ENCODE data around the gene AGPAT1.
A peak's percentile ranks its signal among the peaks of the same experiment; 100 is the strongest.
"Not testable (repeated sequence)": the region's sequence is repeated elsewhere in the genome, so short reads cannot be mapped to it uniquely, and the experiment has no call there.

The AGPAT1 gene

DNA sequence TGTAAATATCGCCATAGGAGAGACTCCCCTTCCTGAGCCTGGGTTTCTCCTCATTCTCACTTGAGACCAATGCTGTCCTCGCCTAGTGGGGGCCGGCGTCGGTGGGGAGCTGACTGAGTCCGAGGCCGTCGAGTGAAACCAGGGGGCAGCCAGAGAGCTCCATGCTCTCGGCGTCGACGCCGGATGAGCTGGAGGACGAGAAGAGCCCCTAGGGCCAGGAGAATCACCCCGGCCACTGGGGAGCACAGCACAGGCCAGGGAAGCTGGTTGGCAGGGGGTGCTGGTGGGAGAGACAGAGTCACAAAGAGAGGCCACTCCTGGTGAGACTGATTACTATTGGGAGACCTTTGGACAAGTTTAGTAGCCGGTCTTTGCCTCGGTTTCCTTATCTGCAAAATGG lies 23.0 kb upstream of the AGPAT1 start:
- DNase-seq (ENCODE audit: low read depth, low spot score): no peak
- H3K36me3 ChIP-seq (ENCODE audit: control insufficient read depth, insufficient read depth, low read length): no peaks in the 10 kb centered on the region
- no peak overlapping the region for H3K4me3 ChIP-seq (ENCODE audit: low read length)
- H3K9me3 ChIP-seq (ENCODE audit: control insufficient read depth, insufficient read depth, low read length): no peaks in the 10 kb centered on the region
- H3K27me3 ChIP-seq (ENCODE audit: control insufficient read depth, insufficient read depth, low read length): no peaks in the 10 kb centered on the region
- no peak overlapping the region for H3K27ac ChIP-seq (ENCODE audit: low read length)
- no CpG with 5 or more reads among the region's 17 CpGs for WGBS (ENCODE audit: insufficient coverage, insufficient read length)
- H3K4me1 ChIP-seq (ENCODE audit: control insufficient read depth, insufficient read depth, low read length): peaks cover 8% of the 10 kb centered on the region; the same call in 1 of the 2 replicates

DNA sequence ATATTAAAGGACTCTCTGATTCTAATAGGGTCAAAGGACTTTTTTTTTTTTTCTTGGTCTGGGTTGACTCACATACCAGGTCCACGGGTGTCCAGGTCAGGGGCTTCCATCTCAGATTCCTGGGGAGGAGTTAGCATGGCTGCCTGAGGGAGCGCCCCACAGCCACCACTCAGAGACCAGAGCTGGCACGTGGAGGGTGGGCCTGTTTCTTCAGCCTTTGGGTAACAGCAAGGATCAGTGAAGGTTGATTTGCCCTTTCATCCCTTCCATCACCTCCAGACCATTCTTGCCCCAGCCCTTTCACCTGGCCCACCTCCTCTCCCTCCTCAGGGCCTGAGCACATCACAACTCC lies 22.4 kb upstream of the AGPAT1 start:
- no peak for DNase-seq (ENCODE audit: low read depth, low spot score)
- Histone ChIP-seq H3K27ac (ENCODE audit: low read length) (no peak overlapping the region), H3K27me3 (ENCODE audit: control insufficient read depth, insufficient read depth, low read length) (no peaks in the 10 kb centered on the region), H3K4me1 (ENCODE audit: control insufficient read depth, insufficient read depth, low read length) (peaks cover 8% of the 10 kb centered on the region; the same call in 1 of the 2 replicates), H3K4me3 (ENCODE audit: low read length) (no peak overlapping the region), H3K36me3 (ENCODE audit: control insufficient read depth, insufficient read depth, low read length) (no peaks in the 10 kb centered on the region), H3K9me3 (ENCODE audit: control insufficient read depth, insufficient read depth, low read length) (no peaks in the 10 kb centered on the region)
- no CpG with 5 or more reads among the region's 3 CpGs for WGBS (ENCODE audit: insufficient coverage, insufficient read length)

- no peak overlapping the region for H3K27ac ChIP-seq (ENCODE audit: low read length)
- H3K9me3 ChIP-seq (ENCODE audit: control insufficient read depth, insufficient read depth, low read length): no peaks in the 10 kb centered on the region
- DNase-seq (ENCODE audit: low read depth, low spot score): no peak
- H3K4me1 ChIP-seq (ENCODE audit: control insufficient read depth, insufficient read depth, low read length): peaks cover 11% of the 10 kb centered on the region
- H3K27me3 ChIP-seq (ENCODE audit: control insufficient read depth, insufficient read depth, low read length): no peaks in the 10 kb centered on the region
- peak overlapping the region; percentile 78; the same call in 1 of the 2 replicates for H3K4me3 ChIP-seq (ENCODE audit: low read length)
- no CpG with 5 or more reads among the region's 28 CpGs for WGBS (ENCODE audit: insufficient coverage, insufficient read length)
- no peaks in the 10 kb centered on the region for H3K36me3 ChIP-seq (ENCODE audit: control insufficient read depth, insufficient read depth, low read length)
These were observed 21.1 kb upstream of the AGPAT1 start for GRCh38 chr6:32196682-32197616.

DNA sequence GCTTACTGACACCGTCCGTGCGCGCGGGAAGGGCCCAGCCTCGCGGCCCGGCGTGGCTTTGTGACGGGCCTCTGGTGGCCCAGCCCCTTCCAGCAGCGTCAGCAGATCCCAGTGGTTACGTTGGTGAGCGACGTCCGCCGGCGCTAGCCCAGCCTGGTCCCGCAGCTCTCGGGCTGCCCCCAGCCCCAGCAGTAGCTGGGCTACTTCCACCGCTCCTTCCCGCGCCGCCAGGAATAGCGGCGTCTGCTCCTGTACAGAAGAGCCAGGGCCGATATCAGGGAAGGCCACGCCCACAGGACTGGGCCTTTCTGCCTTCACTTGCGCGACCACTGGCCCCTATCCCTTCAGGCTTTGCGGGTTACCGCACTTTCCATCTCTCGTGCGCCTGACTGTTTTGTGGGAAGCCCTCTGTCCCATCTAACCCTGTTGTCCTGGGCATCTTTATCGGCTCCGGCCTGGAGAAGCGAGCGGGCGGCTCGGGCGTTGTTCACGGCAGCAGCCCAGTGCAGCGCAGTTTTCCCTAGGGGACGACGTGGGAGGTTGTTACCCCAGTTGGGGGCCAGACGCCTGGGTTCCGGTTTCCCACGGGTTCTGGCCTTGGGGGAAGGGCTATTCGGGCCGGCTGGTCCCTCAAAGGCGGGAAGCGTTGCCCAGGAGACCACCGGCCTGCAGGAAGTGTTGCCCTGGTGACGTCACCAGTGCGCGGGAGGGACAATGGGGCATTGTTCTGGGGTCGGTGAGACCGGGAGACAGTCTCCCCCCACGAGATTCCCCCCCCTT lies 20.2 kb upstream of the AGPAT1 start:
- H3K27me3 ChIP-seq (ENCODE audit: control insufficient read depth, insufficient read depth, low read length): no peaks in the 10 kb centered on the region
- no peak for DNase-seq (ENCODE audit: low read depth, low spot score)
- H3K4me3 ChIP-seq (ENCODE audit: low read length): peak overlapping the region; percentile 78
- H3K4me1 ChIP-seq (ENCODE audit: control insufficient read depth, insufficient read depth, low read length): peaks cover 13% of the 10 kb centered on the region
- H3K27ac ChIP-seq (ENCODE audit: low read length): no peak overlapping the region
- H3K36me3 ChIP-seq (ENCODE audit: control insufficient read depth, insufficient read depth, low read length): no peaks in the 10 kb centered on the region
- no CpG with 5 or more reads among the region's 58 CpGs for WGBS (ENCODE audit: insufficient coverage, insufficient read length)
- no peaks in the 10 kb centered on the region for H3K9me3 ChIP-seq (ENCODE audit: control insufficient read depth, insufficient read depth, low read length)

DNA sequence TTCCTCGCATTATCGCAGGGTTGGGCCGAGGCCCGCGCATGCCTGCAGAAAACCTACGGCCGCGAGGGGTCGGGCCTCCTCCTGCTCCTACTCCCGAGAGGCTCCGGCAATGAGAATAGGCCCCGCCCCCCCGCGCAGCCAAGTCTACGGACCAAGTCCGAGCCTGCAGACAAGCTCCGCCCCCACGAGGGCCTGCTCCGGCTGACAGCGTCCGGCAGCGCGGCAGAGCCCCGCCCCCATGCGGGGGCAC lies 19.7 kb upstream of the AGPAT1 start:
- Histone ChIP-seq H3K27ac (ENCODE audit: low read length) (no peak overlapping the region), H3K4me1 (ENCODE audit: control insufficient read depth, insufficient read depth, low read length) (peaks cover 15% of the 10 kb centered on the region), H3K4me3 (ENCODE audit: low read length) (peak overlapping the region; percentile 78; the same call in 1 of the 2 replicates)

DNA sequence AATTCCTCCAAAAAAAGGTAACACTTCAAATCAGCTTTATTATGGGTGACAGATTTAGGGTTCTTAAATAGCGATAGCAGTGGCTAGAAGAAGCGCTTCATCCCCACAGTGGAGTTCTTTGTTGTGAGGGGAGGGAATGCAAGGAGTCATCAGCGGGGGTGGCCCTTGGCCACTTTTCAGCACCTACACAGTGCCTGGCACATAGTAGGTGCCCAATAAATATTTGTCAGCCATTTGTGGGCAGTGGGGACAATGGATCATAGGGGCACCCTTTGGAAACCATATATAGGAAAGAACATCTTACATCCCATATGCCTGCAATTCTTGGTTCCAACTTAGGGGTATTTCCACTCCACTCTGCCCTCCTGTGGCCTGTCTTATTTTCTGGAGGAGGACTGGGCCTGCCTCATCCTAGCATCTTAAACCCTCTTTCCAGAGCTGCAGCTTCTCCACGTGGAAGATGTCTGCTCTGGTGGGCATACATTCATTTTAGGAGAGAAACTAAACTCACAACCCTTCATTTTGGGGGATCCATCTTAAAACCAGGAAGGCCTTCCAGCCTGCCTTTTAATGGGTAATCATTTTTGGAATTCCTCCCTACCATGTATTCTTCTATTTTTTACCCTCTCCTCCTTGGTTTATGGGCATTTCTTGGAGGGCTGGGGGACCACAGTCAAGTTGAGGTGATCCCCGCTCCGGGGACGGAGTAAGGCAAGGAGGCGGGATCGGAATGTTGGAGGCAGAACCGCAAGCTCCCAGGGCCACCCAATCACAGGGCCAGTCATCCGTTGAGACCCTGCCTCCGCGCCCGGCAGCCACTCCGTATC lies 19.2 kb upstream of the AGPAT1 start:
- Histone ChIP-seq H3K4me1 (ENCODE audit: control insufficient read depth, insufficient read depth, low read length) (peaks cover 15% of the 10 kb centered on the region), H3K27me3 (ENCODE audit: control insufficient read depth, insufficient read depth, low read length) (no peaks in the 10 kb centered on the region)

More for the DNA sequence above, 19.7 kb upstream of the AGPAT1 start:
- H3K27me3 ChIP-seq (ENCODE audit: control insufficient read depth, insufficient read depth, low read length): no peaks in the 10 kb centered on the region
- H3K36me3 ChIP-seq (ENCODE audit: control insufficient read depth, insufficient read depth, low read length): no peaks in the 10 kb centered on the region
- WGBS (ENCODE audit: insufficient coverage, insufficient read length): no CpG with 5 or more reads among the region's 25 CpGs
- H3K9me3 ChIP-seq (ENCODE audit: control insufficient read depth, insufficient read depth, low read length): no peaks in the 10 kb centered on the region
- DNase-seq (ENCODE audit: low read depth, low spot score): peak; percentile 99

DNA sequence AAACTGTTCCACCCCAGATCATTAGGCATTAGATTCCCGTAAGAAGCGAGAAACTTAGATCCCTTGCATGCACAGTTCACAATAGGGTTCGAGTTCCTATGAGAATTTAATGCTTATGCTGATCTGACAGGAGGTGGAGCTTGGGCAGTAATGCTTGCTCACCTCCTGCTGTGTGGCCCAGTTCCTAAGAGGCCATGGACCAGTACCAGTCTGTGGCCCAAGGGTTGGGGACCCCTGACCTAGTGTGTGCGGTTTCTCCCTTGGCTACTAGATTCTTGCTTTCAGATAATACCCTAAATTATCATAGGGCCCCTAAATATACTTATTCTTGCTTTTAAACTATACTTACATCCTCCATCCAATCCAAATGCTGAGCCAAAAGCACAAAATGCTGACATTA lies 18.5 kb upstream of the AGPAT1 start:
- no peaks in the 10 kb centered on the region for H3K9me3 ChIP-seq (ENCODE audit: control insufficient read depth, insufficient read depth, low read length)
- no CpG with 5 or more reads among the region's 4 CpGs for WGBS (ENCODE audit: insufficient coverage, insufficient read length)
- no peak overlapping the region for H3K27ac ChIP-seq (ENCODE audit: low read length)
- no peaks in the 10 kb centered on the region for H3K36me3 ChIP-seq (ENCODE audit: control insufficient read depth, insufficient read depth, low read length)
- no peaks in the 10 kb centered on the region for H3K27me3 ChIP-seq (ENCODE audit: control insufficient read depth, insufficient read depth, low read length)
- DNase-seq (ENCODE audit: low read depth, low spot score): no peak
- peaks cover 15% of the 10 kb centered on the region for H3K4me1 ChIP-seq (ENCODE audit: control insufficient read depth, insufficient read depth, low read length)
- H3K4me3 ChIP-seq (ENCODE audit: low read length): no peak overlapping the region

More for the DNA sequence above, 19.2 kb upstream of the AGPAT1 start:
- H3K27ac ChIP-seq (ENCODE audit: low read length): no peak overlapping the region
- DNase-seq (ENCODE audit: low read depth, low spot score): no peak
- WGBS (ENCODE audit: insufficient coverage, insufficient read length): no CpG with 5 or more reads among the region's 15 CpGs
- no peaks in the 10 kb centered on the region for H3K36me3 ChIP-seq (ENCODE audit: control insufficient read depth, insufficient read depth, low read length)
- H3K4me3 ChIP-seq (ENCODE audit: low read length): peak overlapping the region; percentile 26; the same call in 1 of the 2 replicates
- no peaks in the 10 kb centered on the region for H3K9me3 ChIP-seq (ENCODE audit: control insufficient read depth, insufficient read depth, low read length)

DNA sequence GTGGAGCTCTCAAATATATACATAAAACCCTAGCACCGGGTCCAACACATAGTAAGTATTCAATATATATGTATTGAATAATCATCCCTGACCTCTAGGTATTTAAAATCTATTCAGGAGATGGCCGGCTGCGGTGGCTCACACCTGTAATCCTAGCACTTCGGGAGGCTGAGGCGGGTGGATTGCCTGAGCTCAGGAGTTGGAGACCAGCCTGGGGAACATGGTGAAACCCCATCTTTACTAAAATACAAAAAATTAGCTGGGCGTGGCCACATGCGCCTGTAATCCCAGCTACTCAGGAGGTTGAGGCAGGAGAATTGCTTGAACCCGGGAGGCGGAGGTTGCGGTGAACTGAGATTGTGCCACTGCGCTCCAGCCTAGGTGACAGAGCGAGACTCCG lies 17.2 kb upstream of the AGPAT1 start:
- H3K27me3 ChIP-seq (ENCODE audit: control insufficient read depth, insufficient read depth, low read length); H3K4me3 ChIP-seq (ENCODE audit: low read length); H3K36me3 ChIP-seq (ENCODE audit: control insufficient read depth, insufficient read depth, low read length); H3K27ac ChIP-seq (ENCODE audit: low read length); DNase-seq (ENCODE audit: low read depth, low spot score); H3K9me3 ChIP-seq (ENCODE audit: control insufficient read depth, insufficient read depth, low read length): not testable (repeated sequence)
- peaks cover 17% of the 10 kb centered on the region for H3K4me1 ChIP-seq (ENCODE audit: control insufficient read depth, insufficient read depth, low read length)
- no CpG with 5 or more reads among the region's 13 CpGs for WGBS (ENCODE audit: insufficient coverage, insufficient read length)

GRCh38 chr6:32192608-32193039 lies 16.7 kb upstream of the AGPAT1 start, which contains the start of gene GPSM3:
GPSM3 (minus strand) TSS chr6:32192643; CDS start chr6:32192513, 130 bp downstream.
- no CpG with 5 or more reads among the region's 5 CpGs for WGBS (ENCODE audit: insufficient coverage, insufficient read length)
- H3K4me1 ChIP-seq (ENCODE audit: control insufficient read depth, insufficient read depth, low read length): peaks cover 17% of the 10 kb centered on the region
- DNase-seq (ENCODE audit: low read depth, low spot score): no peak

More at GRCh38 chr6:32192608-32193039, 16.7 kb upstream of the AGPAT1 start, which contains the start of gene GPSM3:
- no peaks in the 10 kb centered on the region for H3K9me3 ChIP-seq (ENCODE audit: control insufficient read depth, insufficient read depth, low read length)
- H3K27me3 ChIP-seq (ENCODE audit: control insufficient read depth, insufficient read depth, low read length): no peaks in the 10 kb centered on the region
- H3K27ac ChIP-seq (ENCODE audit: low read length): no peak within 1 kb of the TSS
- H3K36me3 ChIP-seq (ENCODE audit: control insufficient read depth, insufficient read depth, low read length): peaks cover 5% of the 10 kb centered on the region; the same call in 1 of the 2 replicates
- no peak within 1 kb of the TSS for H3K4me3 ChIP-seq (ENCODE audit: low read length)
